Left ventricle myocardium inferior (tissue), 1 donor: Measurements from ENCODE around the gene C1orf105. TPM values are rescaled to one million over a fixed set of nuclear protein-coding genes. Genes with fewer than 3 reads are reported as not detected.

ENCODE experiments used
- DNase-seq: peaks from one replicate; pipeline ENCODE4 v3.0.0-alpha.2; 2020
- H3K27ac ChIP-seq: fragments of 200-600 bp; replicated peaks from 2 replicates; pipeline ENCODE4 v1.8.0; 2021
- H3K27me3 ChIP-seq: fragments of 200-600 bp; 2 replicates; pipeline ENCODE4 v1.8.0; 2021; ENCODE audit warnings: low read depth
- H3K36me3 ChIP-seq: fragments of 200-600 bp; 2 replicates; pipeline ENCODE4 v1.8.0; 2021
- H3K4me1 ChIP-seq: fragments of 200-600 bp; 2 replicates; pipeline ENCODE4 v1.8.0; 2021
- H3K4me3 ChIP-seq: fragments of 200-600 bp; 2 replicates; pipeline ENCODE4 v1.8.0; 2021; ENCODE audit warnings: mild to moderate bottlenecking, moderate library complexity
- H3K9me3 ChIP-seq: fragments of 200-600 bp; replicated peaks from 2 replicates; pipeline ENCODE4 v1.8.0; 2021
- intact Hi-C: fragments of 100-400 bp; cut with micrococcal nuclease; formaldehyde crosslinking; loops from one replicate; pipeline ENCODE4 v1.11.0; 2022
- total RNA-seq: library from RNA; stranded (reverse); fragmentation: NEBNext Ultra II Directional; extraction: Animal tissue kit (Norgen Biotek cat#: 25700); gene quantifications from one replicate; pipeline ENCODE4 v1.2.1, GENCODE V29; 2021
- TF ChIP-seq, protein P1 (sequence below): fragments of 200-600 bp; IDR thresholded peaks from 2 replicates; pipeline ENCODE4 v1.8.0; 2021; ENCODE audit warnings: antibody characterized with exemption, mild to moderate bottlenecking, borderline replicate concordance
- donor health status: DM: no; HTN: yes; CAD: no; lungs with severe emphysema.

The C1orf105 gene
- total RNA-seq, 1 donor from 2014 or later = 8.5 TPM

DNA sequence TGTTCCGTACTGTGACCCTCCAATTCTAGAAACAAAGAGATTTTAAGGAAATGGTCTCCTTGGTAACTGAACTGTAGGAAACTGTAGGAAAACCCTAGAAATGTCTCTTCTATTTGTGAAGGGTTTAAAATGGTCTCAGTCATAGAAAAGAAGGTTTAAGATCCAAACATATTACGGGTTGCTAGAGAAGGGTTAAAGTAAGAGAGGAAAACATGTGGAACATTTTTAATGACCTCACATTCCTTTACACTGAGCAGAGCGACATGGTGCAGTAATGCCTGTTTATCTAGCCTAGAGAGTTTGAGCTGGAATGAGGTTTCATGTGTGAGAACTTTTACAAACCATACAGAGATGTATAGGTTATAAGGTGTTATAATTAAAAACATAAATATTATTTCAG lies 36.9 kb upstream of the C1orf105 start:
- intact Hi-C loops = no loop called here
- no peak for DNase-seq
- no peaks in the 10 kb centered on the region for H3K36me3 ChIP-seq
- H3K9me3 ChIP-seq = no peaks in the 10 kb centered on the region
- H3K4me1 ChIP-seq = peaks cover 22% of the 10 kb centered on the region
- no peaks in the 10 kb centered on the region for H3K27me3 ChIP-seq
- H3K27ac ChIP-seq = no peak overlapping the region
- H3K4me3 ChIP-seq = peak overlapping the region; percentile 7
- TF ChIP-seq, protein P1, sequence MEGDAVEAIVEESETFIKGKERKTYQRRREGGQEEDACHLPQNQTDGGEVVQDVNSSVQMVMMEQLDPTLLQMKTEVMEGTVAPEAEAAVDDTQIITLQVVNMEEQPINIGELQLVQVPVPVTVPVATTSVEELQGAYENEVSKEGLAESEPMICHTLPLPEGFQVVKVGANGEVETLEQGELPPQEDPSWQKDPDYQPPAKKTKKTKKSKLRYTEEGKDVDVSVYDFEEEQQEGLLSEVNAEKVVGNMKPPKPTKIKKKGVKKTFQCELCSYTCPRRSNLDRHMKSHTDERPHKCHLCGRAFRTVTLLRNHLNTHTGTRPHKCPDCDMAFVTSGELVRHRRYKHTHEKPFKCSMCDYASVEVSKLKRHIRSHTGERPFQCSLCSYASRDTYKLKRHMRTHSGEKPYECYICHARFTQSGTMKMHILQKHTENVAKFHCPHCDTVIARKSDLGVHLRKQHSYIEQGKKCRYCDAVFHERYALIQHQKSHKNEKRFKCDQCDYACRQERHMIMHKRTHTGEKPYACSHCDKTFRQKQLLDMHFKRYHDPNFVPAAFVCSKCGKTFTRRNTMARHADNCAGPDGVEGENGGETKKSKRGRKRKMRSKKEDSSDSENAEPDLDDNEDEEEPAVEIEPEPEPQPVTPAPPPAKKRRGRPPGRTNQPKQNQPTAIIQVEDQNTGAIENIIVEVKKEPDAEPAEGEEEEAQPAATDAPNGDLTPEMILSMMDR = no peak

DNA sequence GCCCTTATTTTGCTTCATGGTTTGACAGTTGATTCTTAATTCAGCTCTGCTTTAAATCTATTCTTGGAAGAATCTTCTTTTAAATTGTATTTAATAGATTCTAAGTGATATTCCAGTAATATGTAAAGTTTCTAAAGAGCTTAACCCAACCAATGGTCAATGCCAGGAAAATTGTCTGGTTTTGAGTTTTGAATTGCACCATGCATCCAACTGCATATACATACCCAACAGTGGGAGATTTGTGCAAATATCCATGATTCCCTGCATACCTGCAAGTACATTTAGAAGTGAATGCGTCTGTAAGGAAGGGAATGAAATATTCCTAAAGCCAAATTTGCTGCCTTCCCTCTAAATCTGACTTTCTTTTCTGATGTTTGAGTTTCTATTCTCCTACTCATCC lies 35.8 kb upstream of the C1orf105 start:
- H3K27me3 ChIP-seq = no peaks in the 10 kb centered on the region
- intact Hi-C loops = no loop called here
- no peak overlapping the region for H3K4me3 ChIP-seq
- H3K4me1 ChIP-seq = peaks cover 34% of the 10 kb centered on the region
- no peak for DNase-seq
- H3K9me3 ChIP-seq = no peaks in the 10 kb centered on the region
- H3K36me3 ChIP-seq = no peaks in the 10 kb centered on the region
- H3K27ac ChIP-seq = no peak overlapping the region
- TF ChIP-seq, protein P1 = no peak

DNA sequence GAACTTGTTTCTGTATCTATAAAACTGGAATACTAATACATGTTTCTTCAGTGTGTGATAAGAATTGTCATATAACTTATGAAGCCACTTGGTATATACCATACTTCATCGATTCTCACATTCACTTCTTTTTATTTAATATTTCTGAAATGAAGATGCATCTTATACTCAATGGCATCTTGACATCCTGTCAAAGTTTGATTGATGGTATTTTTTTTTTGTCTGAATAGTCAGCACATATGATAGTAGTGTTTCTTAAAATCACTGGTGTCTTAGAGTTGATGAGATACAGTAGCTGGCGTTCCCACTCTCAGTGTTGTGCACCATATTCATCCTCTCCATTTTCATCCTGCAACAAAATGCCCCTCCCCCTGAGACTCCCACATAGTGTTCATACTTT lies 34.4 kb upstream of the C1orf105 start:
- no peak for DNase-seq
- Histone ChIP-seq H3K27me3 (no peaks in the 10 kb centered on the region), H3K4me3 (no peak overlapping the region), H3K9me3 (no peaks in the 10 kb centered on the region), H3K4me1 (peaks cover 41% of the 10 kb centered on the region), H3K36me3 (no peaks in the 10 kb centered on the region), H3K27ac (no peak overlapping the region)
- intact Hi-C loops = no loop called here
- TF ChIP-seq, protein P1 = no peak

DNA sequence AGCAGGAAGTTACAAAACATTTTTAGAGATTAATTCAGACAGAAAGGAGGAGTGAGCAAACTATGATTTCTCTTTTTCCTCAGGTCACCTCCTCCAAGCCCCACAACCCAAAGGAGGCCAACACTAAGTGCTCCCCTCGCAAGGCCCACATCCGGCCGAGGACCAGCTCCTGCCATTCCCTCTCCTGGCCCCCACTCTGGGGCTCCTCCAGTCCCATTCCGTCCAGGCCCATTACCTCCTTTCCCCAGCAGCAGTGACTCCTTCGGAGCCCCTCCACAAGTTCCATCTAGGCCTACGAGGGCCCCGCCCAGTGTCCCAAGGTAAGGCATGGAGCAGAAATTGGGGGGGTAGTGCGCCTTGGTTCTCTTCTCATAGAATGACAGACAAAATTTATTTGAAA lies 32.0 kb upstream of the C1orf105 start:
- TF ChIP-seq, protein P1 = no peak
- H3K36me3 ChIP-seq = no peaks in the 10 kb centered on the region
- no peaks in the 10 kb centered on the region for H3K27me3 ChIP-seq
- H3K9me3 ChIP-seq = no peaks in the 10 kb centered on the region
- H3K27ac ChIP-seq = no peak overlapping the region
- intact Hi-C loops = no loop called here
- DNase-seq = no peak
- H3K4me1 ChIP-seq = peaks cover 46% of the 10 kb centered on the region
- H3K4me3 ChIP-seq = no peak overlapping the region

DNA sequence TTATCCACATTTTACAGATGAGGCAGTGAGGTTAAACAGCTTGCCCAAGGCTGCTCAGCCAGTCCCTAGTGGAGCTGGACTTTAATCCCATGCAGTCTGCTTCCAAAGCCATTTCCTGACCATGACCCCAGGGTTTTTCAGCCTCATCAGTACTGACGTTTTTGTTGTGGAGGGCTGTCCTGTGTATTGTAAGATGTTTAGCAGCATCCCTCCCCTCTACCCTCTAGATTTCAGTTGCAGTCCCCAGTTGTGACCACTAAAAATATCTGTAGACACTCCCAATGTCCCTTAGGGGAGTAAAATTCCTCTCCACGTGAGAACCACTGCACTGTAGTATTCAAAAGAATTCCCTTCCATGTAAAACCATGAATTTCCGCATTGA lies 30.2 kb upstream of the C1orf105 start:
- H3K27ac ChIP-seq = peak overlapping the region; percentile 67
- intact Hi-C loops = no loop called here
- H3K27me3 ChIP-seq = no peaks in the 10 kb centered on the region
- no peak for DNase-seq
- H3K9me3 ChIP-seq = no peaks in the 10 kb centered on the region
- no peak overlapping the region for H3K4me3 ChIP-seq
- TF ChIP-seq, protein P1 = peak; percentile 18
- H3K4me1 ChIP-seq = peaks cover 55% of the 10 kb centered on the region
- H3K36me3 ChIP-seq = no peaks in the 10 kb centered on the region
